H9 (cell line): ENCODE data around the gene RPP30. TPM values are rescaled to one million over a fixed set of nuclear protein-coding genes. Genes with fewer than 3 reads are reported as not detected.

Experiments
- DNase-seq: peaks from one replicate; pipeline ENCODE4 v3.0.0-alpha.2; 2017
- H2AFZ ChIP-seq: one replicate; pipeline ENCODE4 v1.6.1; 2013; ENCODE audit warnings: mild to moderate bottlenecking, low read length, control low read depth, moderate library complexity
- H2AK5ac ChIP-seq: 2 replicates; pipeline ENCODE4 v1.6.1; 2013; ENCODE audit warnings: low read length, control low read depth, mixed read lengths; ENCODE audit not compliant: insufficient read length
- H2BK120ac ChIP-seq: one replicate; pipeline ENCODE4 v1.6.1; 2013; ENCODE audit warnings: low read depth, mild to moderate bottlenecking, low read length, control low read depth, inconsistent platforms; ENCODE audit not compliant: poor library complexity, severe bottlenecking
- H2BK12ac ChIP-seq: 2 replicates; pipeline ENCODE4 v1.6.1; 2013; ENCODE audit warnings: low read length, control low read depth, mixed read lengths, low read depth; ENCODE audit not compliant: insufficient read length
- H2BK15ac ChIP-seq: 2 replicates; pipeline ENCODE4 v1.6.1; 2013; ENCODE audit warnings: low read depth, low read length, control low read depth
- H2BK20ac ChIP-seq: one replicate; pipeline ENCODE4 v1.6.1; 2013; ENCODE audit warnings: low read depth, mild to moderate bottlenecking, low read length, control low read depth, inconsistent platforms; ENCODE audit not compliant: poor library complexity, severe bottlenecking
- H2BK5ac ChIP-seq: 2 replicates; pipeline ENCODE4 v1.6.1; 2013; ENCODE audit warnings: low read length, control low read depth, mixed read lengths; ENCODE audit not compliant: insufficient read length
- H3K14ac ChIP-seq: 2 replicates; pipeline ENCODE4 v1.6.1; 2013; ENCODE audit warnings: low read length, control low read depth; ENCODE audit not compliant: insufficient read depth
- H3K18ac ChIP-seq: 2 replicates; pipeline ENCODE4 v1.6.1; 2013; ENCODE audit warnings: low read depth, mild to moderate bottlenecking, mixed read lengths, low read length, control low read depth; ENCODE audit not compliant: insufficient read length
- H3K23ac ChIP-seq: 2 replicates; pipeline ENCODE4 v1.6.1; 2013; ENCODE audit warnings: low read length, control low read depth, mixed read lengths, low read depth; ENCODE audit not compliant: insufficient read length
- H3K23me2 ChIP-seq: 2 replicates; pipeline ENCODE4 v1.6.1; 2013; ENCODE audit warnings: low read depth, mild to moderate bottlenecking, mixed read lengths, low read length, control low read depth; ENCODE audit not compliant: insufficient read length, poor library complexity, severe bottlenecking
- H3K27ac ChIP-seq: 2 replicates; pipeline ENCODE4 v1.5.1; 2013; ENCODE audit warnings: low read length, control low read depth, mixed read lengths, low read depth; ENCODE audit not compliant: insufficient read length
- H3K27me3 ChIP-seq: 2 replicates; pipeline ENCODE4 v1.6.1; 2013; ENCODE audit warnings: low read length, control low read depth, inconsistent platforms; ENCODE audit not compliant: insufficient read depth
- H3K4ac ChIP-seq: 2 replicates; pipeline ENCODE4 v1.6.1; 2013; ENCODE audit warnings: low read depth, mild to moderate bottlenecking, control low read depth, inconsistent platforms, low read length, moderate library complexity
- H3K4me1 ChIP-seq: 2 replicates; pipeline ENCODE4 v1.6.1; 2013; ENCODE audit warnings: low read length, control low read depth, inconsistent platforms; ENCODE audit not compliant: insufficient read depth
- H3K4me2 ChIP-seq: 2 replicates; pipeline ENCODE4 v1.6.1; 2013; ENCODE audit warnings: low read length, control low read depth, mixed read lengths; ENCODE audit not compliant: insufficient read length, insufficient read depth
- H3K56ac ChIP-seq: 2 replicates; pipeline ENCODE4 v1.6.1; 2013; ENCODE audit warnings: low read depth, mild to moderate bottlenecking, mixed read lengths, low read length, control low read depth; ENCODE audit not compliant: insufficient read length
- H3K79me1 ChIP-seq: 2 replicates; pipeline ENCODE4 v1.6.1; 2013; ENCODE audit warnings: low read depth, mild to moderate bottlenecking, moderate library complexity, low read length, control low read depth, inconsistent platforms; ENCODE audit not compliant: insufficient read depth, poor library complexity, severe bottlenecking
- H3K79me2 ChIP-seq: 2 replicates; pipeline ENCODE4 v1.6.1; 2013; ENCODE audit warnings: low read length, control low read depth, inconsistent platforms; ENCODE audit not compliant: insufficient read depth
- H3K9ac ChIP-seq: 2 replicates; pipeline ENCODE4 v1.6.1; 2013; ENCODE audit warnings: low read length, control low read depth, mixed read lengths; ENCODE audit not compliant: insufficient read length; ENCODE audit errors: extremely low read depth
- H3K9me3 ChIP-seq: one replicate; pipeline ENCODE4 v1.6.1; 2013; ENCODE audit warnings: low read depth, low read length, inconsistent platforms; ENCODE audit not compliant: control insufficient read depth
- H3T11ph ChIP-seq: one replicate; pipeline ENCODE4 v1.6.1; 2013; ENCODE audit warnings: mild to moderate bottlenecking, low read length, control low read depth, inconsistent platforms
- H4K20me1 ChIP-seq: one replicate; pipeline ENCODE4 v1.6.1; 2013; ENCODE audit not compliant: control insufficient read depth, insufficient read length, insufficient read depth
- H4K5ac ChIP-seq: 2 replicates; pipeline ENCODE4 v1.6.1; 2013; ENCODE audit warnings: low read depth, mild to moderate bottlenecking, mixed read lengths, low read length, control low read depth; ENCODE audit not compliant: insufficient read length
- H4K8ac ChIP-seq: replicated peaks from 2 replicates; pipeline ENCODE4 v1.6.1; 2013; ENCODE audit warnings: low read length, control low read depth, mixed read lengths, low read depth; ENCODE audit not compliant: insufficient read length
- H4K91ac ChIP-seq: 2 replicates; pipeline ENCODE4 v1.6.1; 2013; ENCODE audit warnings: low read depth, mild to moderate bottlenecking, moderate library complexity, mixed read lengths, low read length, control low read depth; ENCODE audit not compliant: insufficient read length
- H3K27ac Mint-ChIP-seq, 3 experiments: 2 replicates in 2 of 3; 3 replicates in 1 of 3; pipeline ENCODE4 v1.8.0; 2020 to 2021; ENCODE audit warnings: mixed read lengths in 3 of 3, mild to moderate bottlenecking in 1 of 3, moderate library complexity in 1 of 3
- H3K27me3 Mint-ChIP-seq: 2 replicates; pipeline ENCODE4 v1.8.0; 2021; ENCODE audit warnings: low read depth, mild to moderate bottlenecking, moderate library complexity, mixed read lengths
- H3K36me3 Mint-ChIP-seq, 3 experiments: 2 replicates in 2 of 3; 3 replicates in 1 of 3; pipeline ENCODE4 v1.8.0; 2020 to 2021; ENCODE audit warnings: low read depth in 3 of 3, mixed read lengths in 3 of 3; ENCODE audit not compliant: insufficient read depth in 1 of 3
- H3K4me1 Mint-ChIP-seq, 2 experiments: 2 replicates each; pipeline ENCODE4 v1.8.0; 2020; ENCODE audit warnings: mixed read lengths in 2 of 2
- H3K4me3 Mint-ChIP-seq, 2 experiments: 2 replicates in 1 of 2; 3 replicates in 1 of 2; pipeline ENCODE4 v1.8.0; 2020 to 2021; ENCODE audit warnings: mild to moderate bottlenecking in 2 of 2, mixed read lengths in 2 of 2, moderate library complexity in 1 of 2
- H3K9me3 Mint-ChIP-seq, 2 experiments: 2 replicates in 1 of 2; 3 replicates in 1 of 2; pipeline ENCODE4 v1.8.0; 2020; ENCODE audit warnings: mild to moderate bottlenecking in 2 of 2, mixed read lengths in 2 of 2, moderate library complexity in 1 of 2
- WGBS: extraction: QIAGEN DNeasy Blood & Tissue Kit; methylation state at CpG from one replicate; pipeline ENCODE4 v1.1.7; 2013; ENCODE audit warnings: missing lambda C conversion rate, low lambda C conversion rate, mixed read lengths; ENCODE audit not compliant: insufficient read length; ENCODE audit errors: extremely low coverage; 5-methylcytosine and 5-hydroxymethylcytosine counted together
- total RNA-seq: library from RNA; stranded (reverse); gene quantifications from 2 replicates; pipeline ENCODE4 v1.2.1, GENCODE V29; 2021
- TF ChIP-seq, protein P1 (sequence below): fragments of 200-600 bp; sonication (generic); conservative IDR thresholded peaks from 3 replicates; pipeline ENCODE4 v1.8.0; 2021; ENCODE audit warnings: antibody characterized with exemption, mild to moderate bottlenecking

RPP30 gene
- total RNA-seq, 1 experiment from 2014 or later = 77.7 TPM

DNA sequence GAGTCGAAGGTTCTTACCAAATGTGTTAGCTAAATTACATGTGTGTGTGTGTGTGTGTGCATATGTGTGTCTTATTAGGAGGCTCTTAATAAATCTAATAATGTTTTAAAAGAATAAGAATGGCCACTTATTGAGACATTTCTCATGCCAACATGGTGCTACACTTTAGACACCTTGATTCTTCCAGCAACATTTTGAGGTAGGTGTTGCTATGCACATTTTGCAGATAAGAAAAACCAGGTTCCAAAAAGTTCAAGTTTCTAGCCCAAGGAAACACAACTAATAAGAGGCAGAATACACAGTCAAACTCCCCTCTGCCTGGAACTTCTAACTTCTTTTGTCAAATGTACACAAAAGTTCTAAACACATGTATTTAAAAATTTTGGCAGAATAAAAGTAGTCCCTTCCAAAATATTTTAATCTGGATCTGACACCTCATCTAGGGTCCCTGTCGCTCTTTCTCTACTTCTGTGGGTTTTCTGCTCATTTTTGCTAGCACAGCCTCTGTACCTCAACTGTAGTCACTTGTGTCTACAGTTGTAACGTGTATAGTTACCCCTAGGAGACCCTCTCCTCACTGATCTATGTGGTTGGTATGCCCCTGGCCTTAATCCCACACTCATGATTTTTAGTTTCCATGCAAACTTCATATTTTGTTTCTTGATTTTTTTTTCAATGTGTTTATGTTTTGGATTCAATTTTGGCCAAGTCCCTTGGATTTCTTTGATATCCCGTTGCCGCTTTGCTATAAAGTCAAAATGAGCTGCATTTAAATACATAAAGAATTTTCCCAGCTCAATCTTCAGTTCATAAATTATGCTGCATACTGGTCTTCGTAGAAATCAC is 44.8 kb downstream of the RPP30 start:
- Histone ChIP-seq H4K20me1 (no peaks in the 10 kb centered on the region), H3K4me2 (no peak overlapping the region), H2BK20ac (no peak overlapping the region), H3K27me3 (peaks cover 65% of the 10 kb centered on the region), H3K79me2 (no peaks in the 10 kb centered on the region), H3K9ac (no peak overlapping the region), H2BK12ac (no peak overlapping the region), H4K8ac (no peak overlapping the region), H3K14ac (no peak overlapping the region), H2BK5ac (no peak overlapping the region), H4K5ac (no peak overlapping the region), H3K27ac (no peak overlapping the region), H4K91ac (no peak overlapping the region), H2BK120ac (no peak overlapping the region), H3T11ph (no peak overlapping the region), H3K23ac (no peak overlapping the region), H3K9me3 (no peaks in the 10 kb centered on the region), H3K79me1 (no peaks in the 10 kb centered on the region), H3K56ac (no peak overlapping the region), H2AK5ac (no peak overlapping the region), H3K18ac (no peak overlapping the region), H3K4ac (no peak overlapping the region), H3K23me2 (no peaks in the 10 kb centered on the region), H3K4me1 (no peaks in the 10 kb centered on the region), H2AFZ (no peak overlapping the region), H2BK15ac (no peak overlapping the region)
- WGBS = no CpG with 5 or more reads among the region's 6 CpGs
- H3K27ac Mint-ChIP-seq = no peak overlapping the region
- H3K27me3 Mint-ChIP-seq = peaks cover 98% of the 10 kb centered on the region
- no peak for DNase-seq
- TF ChIP-seq, protein P1, sequence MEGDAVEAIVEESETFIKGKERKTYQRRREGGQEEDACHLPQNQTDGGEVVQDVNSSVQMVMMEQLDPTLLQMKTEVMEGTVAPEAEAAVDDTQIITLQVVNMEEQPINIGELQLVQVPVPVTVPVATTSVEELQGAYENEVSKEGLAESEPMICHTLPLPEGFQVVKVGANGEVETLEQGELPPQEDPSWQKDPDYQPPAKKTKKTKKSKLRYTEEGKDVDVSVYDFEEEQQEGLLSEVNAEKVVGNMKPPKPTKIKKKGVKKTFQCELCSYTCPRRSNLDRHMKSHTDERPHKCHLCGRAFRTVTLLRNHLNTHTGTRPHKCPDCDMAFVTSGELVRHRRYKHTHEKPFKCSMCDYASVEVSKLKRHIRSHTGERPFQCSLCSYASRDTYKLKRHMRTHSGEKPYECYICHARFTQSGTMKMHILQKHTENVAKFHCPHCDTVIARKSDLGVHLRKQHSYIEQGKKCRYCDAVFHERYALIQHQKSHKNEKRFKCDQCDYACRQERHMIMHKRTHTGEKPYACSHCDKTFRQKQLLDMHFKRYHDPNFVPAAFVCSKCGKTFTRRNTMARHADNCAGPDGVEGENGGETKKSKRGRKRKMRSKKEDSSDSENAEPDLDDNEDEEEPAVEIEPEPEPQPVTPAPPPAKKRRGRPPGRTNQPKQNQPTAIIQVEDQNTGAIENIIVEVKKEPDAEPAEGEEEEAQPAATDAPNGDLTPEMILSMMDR = no peak
- no peaks in the 10 kb centered on the region for H3K36me3 Mint-ChIP-seq
- H3K9me3 Mint-ChIP-seq = no peaks in the 10 kb centered on the region
- no peak overlapping the region for H3K4me3 Mint-ChIP-seq
- H3K4me1 Mint-ChIP-seq = peaks cover 28 to 30% of the 10 kb centered on the region in 2 experiments
